Transverse colon (tissue), 4 donors: ENCODE results near the gene GBX1. TPM values are rescaled to one million over a fixed set of nuclear protein-coding genes. Genes with fewer than 3 reads are reported as not detected.

Experiments used
- DNase-seq: peaks from one replicate; pipeline ENCODE4 v3.0.0-alpha.2; 2019
- H3K27ac ChIP-seq, 4 donors: fragments of 200-600 bp; sonication (generic); 2 replicates each; pipeline ENCODE4 v1.5.1; 2016 to 2018; ENCODE audit warnings: inconsistent platforms in 4 of 4
- H3K27me3 ChIP-seq: fragments of 200-600 bp; sonication (generic); 2 replicates; pipeline ENCODE4 v1.5.1; 2017; ENCODE audit warnings: inconsistent platforms
- H3K36me3 ChIP-seq, 4 donors: fragments of 200-600 bp; sonication (generic); 2 replicates each; pipeline ENCODE4 v1.5.1; 2017 to 2019; ENCODE audit warnings: inconsistent platforms in 4 of 4
- H3K4me1 ChIP-seq, 4 donors: fragments of 200-600 bp; sonication (generic); 2 replicates each; pipeline ENCODE4 v1.5.1; 2017 to 2020; ENCODE audit warnings: inconsistent platforms in 4 of 4
- H3K4me3 ChIP-seq, 4 donors: fragments of 200-600 bp; sonication (generic); 1 replicate in 1 of 4; 2 replicates in 3 of 4; pipeline versions ENCODE4 v1.5.1 to v1.6.1; 2017 to 2019; ENCODE audit warnings: inconsistent platforms in 4 of 4
- H3K9me3 ChIP-seq, 2 donors: fragments of 200-600 bp; sonication (generic); 2 replicates each; pipeline ENCODE4 v1.5.1; 2017 to 2019; ENCODE audit warnings: inconsistent platforms in 2 of 2
- CTCF ChIP-seq, 5 experiments: fragments of 200-600 bp in 3 of 5; fragments of 450-650 bp in 2 of 5; sonication (generic) in 3 of 5; IDR thresholded peaks; 1 replicate in 2 of 5; 2 replicates in 3 of 5; pipeline ENCODE4 v1.5.1; 2016 to 2017; ENCODE audit warnings: antibody characterized with exemption in 5 of 5, inconsistent platforms in 3 of 5, mild to moderate bottlenecking in 2 of 5, moderate library complexity in 1 of 5
- EP300 ChIP-seq: sonication (generic); formaldehyde crosslinking; IDR thresholded peaks from one replicate; pipeline ENCODE4 v1.6.1; 2017; ENCODE audit warnings: antibody characterized with exemption, low read depth
- POLR2A ChIP-seq: fragments of 450-650 bp; IDR thresholded peaks from one replicate; pipeline ENCODE4 v1.6.1; 2016; ENCODE audit warnings: antibody characterized with exemption, mild to moderate bottlenecking, moderate library complexity
- POLR2AphosphoS5 ChIP-seq, 3 donors: sonication (generic); formaldehyde crosslinking; IDR thresholded peaks; one replicate each; pipeline ENCODE4 v1.6.1; 2016; ENCODE audit warnings: antibody characterized with exemption in 3 of 3
- WGBS, 2 donors: methylation state at CpG; one replicate each; pipeline ENCODE4 v1.1.5; 2018; ENCODE audit warnings: low coverage in 1 of 2; 5-methylcytosine and 5-hydroxymethylcytosine counted together
- in situ Hi-C, 4 donors: fragments of 200-750 bp; cut with MboI; loops; one replicate each; pipeline versions ENCODE4 v1.15.0 to v1.15.1; 2017; ENCODE audit warnings: low sequenced_read_pairs in 3 of 4, low pct_ligation_motif_present in 1 of 4, low pct_unique_long_range_greater_than_20kb in 1 of 4
- intact Hi-C: fragments of 100-400 bp; cut with DNase I; formaldehyde crosslinking; loops from one replicate; pipeline ENCODE4 v1.15.1; 2023; ENCODE audit warnings: low total_unique reads
- total RNA-seq, 4 donors: library from RNA; depleted of rRNA; stranded (reverse); fragments of >200 nt; gene quantifications; one replicate each; pipeline ENCODE4 v1.1.0, GENCODE V29; 2016

The GBX1 gene
- total RNA-seq, 4 donors from 2014 or later, result not detected

GRCh38 chr7:151104411-151105235 lies 62.9 kb downstream of the GBX1 start:
- intact Hi-C loops (no loop called here), in situ Hi-C loops (loop anchor here in 1 of 4 donors (10.0 kb wide), 1 partner anchor 70 kb away; no protein-coding TSS in a partner anchor)
- no peak for TF ChIP-seq EP300
- no peak for TF ChIP-seq POLR2A
- no peak for TF ChIP-seq POLR2AphosphoS5 (IDR thresholded peaks at IDR 0.05)
- no peak for TF ChIP-seq CTCF (IDR thresholded peaks at IDR 0.05)
- WGBS, 2 donors, result 79 to 83% methylated on average over 16 to 23 of the region's 23 CpGs
- no peak for DNase-seq
- H3K27me3 ChIP-seq, result no peaks in the 10 kb centered on the region
- H3K9me3 ChIP-seq, result no peaks in the 10 kb centered on the region
- no peaks in the 10 kb centered on the region for H3K36me3 ChIP-seq
- no peak overlapping the region for H3K27ac ChIP-seq
- H3K4me1 ChIP-seq, result peaks cover 0 to 11% (median 4%) of the 10 kb centered on the region in 4 donors
- H3K4me3 ChIP-seq, result no peak overlapping the region

GRCh38 chr7:151103973-151104372 lies 63.5 kb downstream of the GBX1 start:
- 84 to 89% methylated on average over 5 to 12 of the region's 12 CpGs for WGBS, 2 donors
- in situ Hi-C loops, result loop anchor here in 1 of 4 donors (10.0 kb wide), 1 partner anchor 69 kb away; no protein-coding TSS in a partner anchor
- TF ChIP-seq POLR2A (no peak), CTCF (IDR thresholded peaks at IDR 0.05) (no peak), POLR2AphosphoS5 (IDR thresholded peaks at IDR 0.05) (no peak), EP300 (no peak)

GRCh38 chr7:151102991-151103390 lies 64.5 kb downstream of the GBX1 start:
- H3K9me3 ChIP-seq, result no peaks in the 10 kb centered on the region
- no peaks in the 10 kb centered on the region for H3K36me3 ChIP-seq
- H3K4me1 ChIP-seq, result peaks cover 0 to 3% (median 0%) of the 10 kb centered on the region in 4 donors
- no peak overlapping the region for H3K27ac ChIP-seq
- no peak for DNase-seq
- in situ Hi-C loops (loop anchor here in 1 of 4 donors (10.0 kb wide), 1 partner anchor 68 kb away; no protein-coding TSS in a partner anchor), intact Hi-C loops (no loop called here)
- no peak for TF ChIP-seq CTCF (IDR thresholded peaks at IDR 0.05)
- TF ChIP-seq POLR2A, result no peak
- TF ChIP-seq POLR2AphosphoS5 (IDR thresholded peaks at IDR 0.05), result no peak
- no peak for TF ChIP-seq EP300
- H3K27me3 ChIP-seq, result no peaks in the 10 kb centered on the region
- no peak overlapping the region for H3K4me3 ChIP-seq
- 80 to 82% methylated on average over 1 to 3 of the region's 3 CpGs for WGBS, 2 donors

More at GRCh38 chr7:151103973-151104372, 63.5 kb downstream of the GBX1 start:
- Histone ChIP-seq H3K4me3 (no peak overlapping the region), H3K4me1 (peaks cover 0 to 7% (median 0%) of the 10 kb centered on the region in 4 donors), H3K9me3 (no peaks in the 10 kb centered on the region), H3K27ac (no peak overlapping the region), H3K27me3 (no peaks in the 10 kb centered on the region), H3K36me3 (no peaks in the 10 kb centered on the region)
- no peak for DNase-seq
- intact Hi-C loops, result no loop called here

GRCh38 chr7:151101621-151102396 lies 65.7 kb downstream of the GBX1 start:
- Histone ChIP-seq H3K36me3 (no peaks in the 10 kb centered on the region), H3K27me3 (no peaks in the 10 kb centered on the region), H3K9me3 (no peaks in the 10 kb centered on the region), H3K27ac (no peak overlapping the region), H3K4me1 (peaks cover 0 to 3% (median 0%) of the 10 kb centered on the region in 4 donors), H3K4me3 (no peak overlapping the region)
- in situ Hi-C loops (loop anchor here in 1 of 4 donors (10.0 kb wide), 1 partner anchor 67 kb away; no protein-coding TSS in a partner anchor), intact Hi-C loops (no loop called here)
- no peak for DNase-seq
- TF ChIP-seq CTCF (IDR thresholded peaks at IDR 0.05) (no peak), POLR2AphosphoS5 (IDR thresholded peaks at IDR 0.05) (no peak), POLR2A (no peak), EP300 (no peak)
- 88 to 93% methylated on average over 3 to 24 of the region's 24 CpGs for WGBS, 2 donors
